Prostate gland (tissue), 2 donors: Measurements from ENCODE around the gene NGEF. TPM values are rescaled to one million over a fixed set of nuclear protein-coding genes. Genes with fewer than 3 reads are reported as not detected.

Source experiments
- DNase-seq: peaks from one replicate; pipeline ENCODE4 v3.0.0-alpha.2; 2019; ENCODE audit warnings: low spot score
- H3K27ac ChIP-seq, 2 donors: fragments of 200-600 bp; sonication (generic); 2 replicates each; pipeline ENCODE4 v1.5.1; 2017 to 2019
- H3K27me3 ChIP-seq: fragments of 200-600 bp; sonication (generic); replicated peaks from 2 replicates; pipeline ENCODE4 v1.5.1; 2019; ENCODE audit not compliant: insufficient read depth
- H3K36me3 ChIP-seq, 2 donors: fragments of 200-600 bp; sonication (generic); 1 replicate in 1 of 2; 2 replicates in 1 of 2; pipeline versions ENCODE4 v1.5.1 to v1.8.1; 2017 to 2019
- H3K4me1 ChIP-seq: fragments of 200-600 bp; sonication (generic); replicated peaks from 2 replicates; pipeline ENCODE4 v1.5.1; 2019
- H3K4me3 ChIP-seq, 2 donors: fragments of 200-600 bp; sonication (generic); 2 replicates each; pipeline ENCODE4 v1.5.1; 2017 to 2019
- H3K9me3 ChIP-seq: fragments of 200-600 bp; sonication (generic); 2 replicates; pipeline ENCODE4 v1.5.1; 2017
- POLR2A ChIP-seq: fragments of 450-650 bp; IDR thresholded peaks from one replicate; pipeline ENCODE4 v1.6.1; 2016; ENCODE audit warnings: antibody characterized with exemption, mild to moderate bottlenecking
- POLR2AphosphoS5 ChIP-seq: sonication (generic); formaldehyde crosslinking; IDR thresholded peaks from one replicate; pipeline ENCODE4 v1.6.1; 2017; ENCODE audit warnings: antibody characterized with exemption
- WGBS: methylation state at CpG from one replicate; pipeline ENCODE4 v1.1.5; 2018; 5-methylcytosine and 5-hydroxymethylcytosine counted together
- intact Hi-C: fragments of 100-400 bp; cut with DNase I; formaldehyde crosslinking; loops from one replicate; pipeline ENCODE4 v1.14.2; 2022
- total RNA-seq, 2 donors: library from RNA; depleted of rRNA; stranded (reverse); fragments of >200 nt; gene quantifications; one replicate each; pipeline ENCODE4 v1.1.0, GENCODE V29; 2016
- TF ChIP-seq, protein P1 (sequence below), 4 experiments: fragments of 200-600 bp in 2 of 4; fragments of 450-650 bp in 2 of 4; sonication (generic) in 2 of 4; IDR thresholded peaks; 1 replicate in 3 of 4; 2 replicates in 1 of 4; pipeline ENCODE4 v1.5.1; 2016 to 2019; ENCODE audit warnings: antibody characterized with exemption in 4 of 4, mild to moderate bottlenecking in 2 of 4, moderate library complexity in 2 of 4

NGEF gene
- total RNA-seq, 2 donors from 2014 or later, result 2.0 to 19.0 TPM

GRCh38 chr2:232925821-232926156 lies 87.3 kb downstream of the NGEF start:
- H3K27me3 ChIP-seq, result peaks cover 13% of the 10 kb centered on the region
- no peak overlapping the region for H3K27ac ChIP-seq
- TF ChIP-seq POLR2AphosphoS5 (no peak), POLR2A (no peak)
- TF ChIP-seq, protein P1, sequence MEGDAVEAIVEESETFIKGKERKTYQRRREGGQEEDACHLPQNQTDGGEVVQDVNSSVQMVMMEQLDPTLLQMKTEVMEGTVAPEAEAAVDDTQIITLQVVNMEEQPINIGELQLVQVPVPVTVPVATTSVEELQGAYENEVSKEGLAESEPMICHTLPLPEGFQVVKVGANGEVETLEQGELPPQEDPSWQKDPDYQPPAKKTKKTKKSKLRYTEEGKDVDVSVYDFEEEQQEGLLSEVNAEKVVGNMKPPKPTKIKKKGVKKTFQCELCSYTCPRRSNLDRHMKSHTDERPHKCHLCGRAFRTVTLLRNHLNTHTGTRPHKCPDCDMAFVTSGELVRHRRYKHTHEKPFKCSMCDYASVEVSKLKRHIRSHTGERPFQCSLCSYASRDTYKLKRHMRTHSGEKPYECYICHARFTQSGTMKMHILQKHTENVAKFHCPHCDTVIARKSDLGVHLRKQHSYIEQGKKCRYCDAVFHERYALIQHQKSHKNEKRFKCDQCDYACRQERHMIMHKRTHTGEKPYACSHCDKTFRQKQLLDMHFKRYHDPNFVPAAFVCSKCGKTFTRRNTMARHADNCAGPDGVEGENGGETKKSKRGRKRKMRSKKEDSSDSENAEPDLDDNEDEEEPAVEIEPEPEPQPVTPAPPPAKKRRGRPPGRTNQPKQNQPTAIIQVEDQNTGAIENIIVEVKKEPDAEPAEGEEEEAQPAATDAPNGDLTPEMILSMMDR (IDR thresholded peaks at IDR 0.05), result no peak
- intact Hi-C loops, result no loop called here
- DNase-seq, result no peak
- H3K9me3 ChIP-seq, result no peaks in the 10 kb centered on the region
- no peak overlapping the region for H3K4me3 ChIP-seq
- WGBS, result 60% methylated on average over 11 of the region's 11 CpGs
- H3K36me3 ChIP-seq, result no peaks in the 10 kb centered on the region
- H3K4me1 ChIP-seq, result peaks cover 6% of the 10 kb centered on the region

DNA sequence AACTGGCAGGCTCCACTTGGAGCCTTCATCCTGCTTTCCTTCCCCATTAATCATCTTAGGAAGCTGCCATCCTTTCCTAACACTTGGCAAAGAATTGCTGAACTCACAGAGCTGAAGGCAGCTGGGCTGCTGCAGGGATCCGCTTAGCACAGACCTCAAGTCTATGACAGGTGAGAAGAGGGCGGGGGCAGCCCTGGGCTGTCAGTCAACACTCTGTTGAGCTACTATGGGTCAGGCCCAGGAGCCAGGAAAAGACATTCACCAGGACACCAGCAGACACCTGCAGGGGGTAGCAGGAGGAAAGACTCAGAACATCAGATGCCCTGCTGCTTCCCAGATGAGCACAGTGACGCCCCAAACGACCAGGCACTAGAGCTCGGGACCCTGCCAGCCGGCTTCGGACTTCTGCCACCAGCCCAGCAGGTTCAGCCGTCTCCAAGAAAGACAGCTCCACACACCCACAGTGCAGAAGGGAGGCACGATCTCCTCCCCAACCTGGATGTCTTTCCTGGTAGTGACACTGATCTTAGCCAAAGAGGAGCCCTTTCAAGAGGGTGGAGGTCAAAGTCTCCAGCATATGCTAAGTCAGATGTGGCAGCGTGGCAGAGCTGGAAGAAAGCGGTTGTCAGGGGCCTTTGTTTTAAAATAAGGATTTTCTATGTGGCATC lies 87.8 kb downstream of the NGEF start:
- Histone ChIP-seq H3K4me1 (peaks cover 6% of the 10 kb centered on the region), H3K4me3 (no peak overlapping the region), H3K9me3 (no peaks in the 10 kb centered on the region), H3K27ac (no peak overlapping the region), H3K36me3 (no peaks in the 10 kb centered on the region), H3K27me3 (peaks cover 13% of the 10 kb centered on the region)
- TF ChIP-seq, protein P1 (IDR thresholded peaks at IDR 0.05), result no peak
- no peak for TF ChIP-seq POLR2AphosphoS5
- no peak for TF ChIP-seq POLR2A
- intact Hi-C loops, result no loop called here
- 39% methylated on average over 10 of the region's 11 CpGs for WGBS
- DNase-seq, result no peak

GRCh38 chr2:232924433-232924832 lies 88.6 kb downstream of the NGEF start:
- Histone ChIP-seq H3K4me3 (no peak overlapping the region), H3K27me3 (peaks cover 16% of the 10 kb centered on the region), H3K36me3 (no peaks in the 10 kb centered on the region), H3K9me3 (no peaks in the 10 kb centered on the region), H3K27ac (no peak overlapping the region), H3K4me1 (peaks cover 6% of the 10 kb centered on the region)
- no peak for DNase-seq
- TF ChIP-seq, protein P1 (IDR thresholded peaks at IDR 0.05), result no peak
- TF ChIP-seq POLR2A (no peak), POLR2AphosphoS5 (no peak)
- intact Hi-C loops, result no loop called here

DNA sequence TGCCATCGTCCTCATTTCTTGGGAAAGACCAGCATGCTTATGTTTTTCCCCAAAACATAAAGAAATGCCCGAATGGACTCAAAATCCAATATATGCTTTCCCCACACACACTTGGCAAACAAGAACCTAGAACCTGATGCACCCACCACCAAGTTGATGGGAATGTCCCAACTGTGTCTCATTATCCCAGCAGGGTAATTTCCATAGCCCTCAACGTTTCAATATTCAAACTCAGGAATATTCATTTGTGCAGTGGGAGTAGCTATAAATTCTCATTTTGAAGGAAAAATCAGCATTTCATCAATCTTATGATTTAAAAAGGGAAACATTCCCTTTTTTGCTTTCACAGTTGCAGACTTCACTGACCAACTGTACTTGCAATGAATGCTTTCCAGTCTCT lies 92.3 kb downstream of the NGEF start:
- Histone ChIP-seq H3K4me1 (no peaks in the 10 kb centered on the region), H3K27ac (no peak overlapping the region), H3K27me3 (peaks cover 3% of the 10 kb centered on the region), H3K9me3 (no peaks in the 10 kb centered on the region), H3K4me3 (no peak overlapping the region), H3K36me3 (no peaks in the 10 kb centered on the region)
- WGBS, result 73% methylated on average over 3 of the region's 3 CpGs
- no peak for DNase-seq
- no peak for TF ChIP-seq POLR2A
- TF ChIP-seq POLR2AphosphoS5, result no peak
- TF ChIP-seq, protein P1 (IDR thresholded peaks at IDR 0.05), result no peak
- intact Hi-C loops, result no loop called here

DNA sequence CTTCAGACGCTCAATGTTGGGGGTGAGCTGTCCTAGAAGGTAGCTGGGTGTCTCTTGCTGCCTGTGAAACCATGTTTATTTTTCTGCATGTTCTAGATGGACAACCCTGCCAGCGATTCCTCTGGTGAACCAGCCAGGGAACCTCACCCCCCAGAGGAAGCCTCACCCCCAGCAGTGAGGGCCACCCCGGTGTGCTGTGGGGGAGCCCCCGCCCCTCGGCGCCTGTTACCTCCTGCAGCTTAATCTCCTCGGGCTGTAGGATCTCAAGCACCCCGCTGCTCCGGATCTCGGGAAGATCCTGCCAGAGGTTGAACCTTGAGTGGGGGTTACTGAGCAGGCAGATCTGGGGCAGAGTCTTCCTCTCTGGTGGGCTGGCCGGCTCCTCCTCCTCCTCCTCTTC lies 93.0 kb downstream of the NGEF start:
- H3K4me3 ChIP-seq, result no peak overlapping the region

More for the DNA sequence above, 93.0 kb downstream of the NGEF start:
- no peak for DNase-seq
- H3K9me3 ChIP-seq, result no peaks in the 10 kb centered on the region
- TF ChIP-seq, protein P1 (IDR thresholded peaks at IDR 0.05), result no peak
- no peak for TF ChIP-seq POLR2AphosphoS5
- TF ChIP-seq POLR2A, result no peak
- no peaks in the 10 kb centered on the region for H3K4me1 ChIP-seq
- H3K36me3 ChIP-seq, result no peaks in the 10 kb centered on the region
- H3K27ac ChIP-seq, result no peak overlapping the region
- intact Hi-C loops, result no loop called here
- H3K27me3 ChIP-seq, result peaks cover 3% of the 10 kb centered on the region
- WGBS, result 73% methylated on average over 11 of the region's 11 CpGs
